ENCODE results near the gene HEBP1. TPM values are rescaled to one million over a fixed set of nuclear protein-coding genes. Genes with fewer than 3 reads are reported as not detected.

Gene HEBP1
- total RNA-seq, 1 donor from 2014 or later, result 83.3 TPM

DNA sequence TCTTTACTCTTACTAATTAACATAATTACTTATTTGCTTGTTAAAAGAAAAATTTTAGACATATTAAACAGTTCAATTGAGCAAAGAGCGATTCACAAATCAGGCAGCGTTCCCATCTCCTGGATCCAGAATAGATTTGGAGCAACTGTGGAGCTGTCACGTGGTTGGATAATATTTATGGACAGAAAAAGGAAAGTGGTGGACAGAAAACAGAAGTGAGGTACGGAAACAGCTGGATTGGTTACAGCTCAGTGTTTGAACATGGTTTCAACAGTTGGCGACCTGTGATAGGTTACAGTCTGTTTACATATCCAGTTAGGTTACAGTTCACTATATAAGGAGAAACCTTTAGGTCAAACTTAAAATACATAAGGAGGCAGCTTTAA, 24.5 kb upstream of the HEBP1 start:
- Mint-ChIP-seq H3K27me3 (ENCODE audit: unreplicated experiment) (no peaks in the 10 kb centered on the region), H3K36me3 (ENCODE audit: low read depth, unreplicated experiment) (no peaks in the 10 kb centered on the region), H3K27ac (ENCODE audit: unreplicated experiment) (no peak overlapping the region), H3K4me3 (ENCODE audit: unreplicated experiment) (no peak overlapping the region), H3K9me3 (ENCODE audit: unreplicated experiment) (no peaks in the 10 kb centered on the region), H3K4me1 (ENCODE audit: unreplicated experiment) (peaks cover 10% of the 10 kb centered on the region)
- DNase-seq (ENCODE audit: low spot score), result no peak
- TF ChIP-seq CTCF (IDR thresholded peaks at IDR 0.05; ENCODE audit: unreplicated experiment), result no peak

DNA sequence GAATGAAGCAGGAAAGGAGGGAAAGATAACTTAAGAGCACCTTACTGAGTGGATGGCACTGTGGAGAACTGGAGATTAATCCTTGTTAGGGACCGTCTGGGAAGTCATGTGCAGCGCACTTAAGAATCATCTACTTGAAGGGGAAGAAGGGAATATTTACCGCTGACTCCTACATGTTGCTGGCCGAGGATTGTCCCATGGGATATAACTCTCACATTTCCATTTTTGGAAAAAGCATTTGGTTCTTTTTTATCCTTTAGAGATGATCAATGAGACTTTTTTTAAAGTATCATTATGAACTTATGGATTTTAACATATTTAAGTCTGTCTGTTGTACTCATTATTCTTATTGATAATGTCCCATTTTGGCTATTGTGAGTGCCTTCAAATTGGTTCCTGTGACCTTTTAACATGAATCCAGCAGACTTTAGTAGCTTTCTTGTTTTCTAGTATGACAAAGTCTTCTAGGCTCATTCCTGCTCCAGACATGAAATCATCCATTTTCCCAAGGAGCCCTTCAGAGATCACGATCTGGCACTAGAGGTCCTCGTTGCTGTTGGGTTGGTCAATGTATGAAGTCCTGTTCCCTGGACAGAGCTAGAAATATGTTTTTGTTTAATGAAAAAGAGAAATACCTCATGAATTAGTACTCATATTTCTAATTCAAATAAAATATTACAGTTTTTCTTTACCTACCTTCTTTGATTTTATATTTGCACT, 23.9 kb upstream of the HEBP1 start:
- peaks cover 10% of the 10 kb centered on the region for H3K4me1 Mint-ChIP-seq (ENCODE audit: unreplicated experiment)
- no peaks in the 10 kb centered on the region for H3K9me3 Mint-ChIP-seq (ENCODE audit: unreplicated experiment)
- H3K4me3 Mint-ChIP-seq (ENCODE audit: unreplicated experiment), result no peak overlapping the region
- no peak overlapping the region for H3K27ac Mint-ChIP-seq (ENCODE audit: unreplicated experiment)
- peak; percentile 29 for TF ChIP-seq CTCF (IDR thresholded peaks at IDR 0.05; ENCODE audit: unreplicated experiment)
- H3K36me3 Mint-ChIP-seq (ENCODE audit: low read depth, unreplicated experiment), result no peaks in the 10 kb centered on the region
- no peaks in the 10 kb centered on the region for H3K27me3 Mint-ChIP-seq (ENCODE audit: unreplicated experiment)
- DNase-seq (ENCODE audit: low spot score), result peak; percentile 45

DNA sequence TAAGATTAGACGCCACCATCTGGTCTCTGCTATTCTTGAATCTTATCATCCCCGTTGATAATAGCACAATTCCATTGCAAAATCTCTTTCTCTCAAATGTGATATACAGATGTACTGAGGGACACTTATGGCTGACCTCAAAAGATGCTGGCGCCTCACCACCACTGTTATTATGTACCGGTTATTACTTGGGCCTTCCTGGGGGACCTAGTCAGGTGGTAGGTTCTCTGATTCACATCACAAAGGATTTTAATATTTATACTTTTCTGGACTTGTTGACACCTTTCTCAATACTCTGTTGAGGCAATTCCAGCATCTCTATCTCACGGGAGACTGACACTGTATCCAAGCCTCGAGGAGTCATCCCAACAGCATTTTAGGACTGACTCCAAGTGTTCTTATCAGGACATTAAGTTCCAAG, 22.8 kb upstream of the HEBP1 start:
- TF ChIP-seq CTCF (IDR thresholded peaks at IDR 0.05; ENCODE audit: unreplicated experiment), result no peak
- no peak overlapping the region for H3K27ac Mint-ChIP-seq (ENCODE audit: unreplicated experiment)
- H3K4me1 Mint-ChIP-seq (ENCODE audit: unreplicated experiment), result peaks cover 10% of the 10 kb centered on the region
- H3K36me3 Mint-ChIP-seq (ENCODE audit: low read depth, unreplicated experiment), result no peaks in the 10 kb centered on the region
- no peak for DNase-seq (ENCODE audit: low spot score)
- H3K27me3 Mint-ChIP-seq (ENCODE audit: unreplicated experiment), result no peaks in the 10 kb centered on the region
- no peaks in the 10 kb centered on the region for H3K9me3 Mint-ChIP-seq (ENCODE audit: unreplicated experiment)
- no peak overlapping the region for H3K4me3 Mint-ChIP-seq (ENCODE audit: unreplicated experiment)

- no peaks in the 10 kb centered on the region for H3K4me1 Mint-ChIP-seq (ENCODE audit: unreplicated experiment)
Measured at GRCh38 chr12:13011098-13011497, 11.0 kb upstream of the HEBP1 start.

More at GRCh38 chr12:13011098-13011497, 11.0 kb upstream of the HEBP1 start:
- no peaks in the 10 kb centered on the region for H3K27me3 Mint-ChIP-seq (ENCODE audit: unreplicated experiment)
- H3K27ac Mint-ChIP-seq (ENCODE audit: unreplicated experiment), result no peak overlapping the region
- no peak for DNase-seq (ENCODE audit: low spot score)
- TF ChIP-seq CTCF (IDR thresholded peaks at IDR 0.05; ENCODE audit: unreplicated experiment), result no peak
- H3K36me3 Mint-ChIP-seq (ENCODE audit: low read depth, unreplicated experiment), result no peaks in the 10 kb centered on the region
- no peak overlapping the region for H3K4me3 Mint-ChIP-seq (ENCODE audit: unreplicated experiment)
- no peaks in the 10 kb centered on the region for H3K9me3 Mint-ChIP-seq (ENCODE audit: unreplicated experiment)

Measured in endothelial cell (in vitro differentiated cells).